ENCODE measurements around the gene EMP1.

DNA sequence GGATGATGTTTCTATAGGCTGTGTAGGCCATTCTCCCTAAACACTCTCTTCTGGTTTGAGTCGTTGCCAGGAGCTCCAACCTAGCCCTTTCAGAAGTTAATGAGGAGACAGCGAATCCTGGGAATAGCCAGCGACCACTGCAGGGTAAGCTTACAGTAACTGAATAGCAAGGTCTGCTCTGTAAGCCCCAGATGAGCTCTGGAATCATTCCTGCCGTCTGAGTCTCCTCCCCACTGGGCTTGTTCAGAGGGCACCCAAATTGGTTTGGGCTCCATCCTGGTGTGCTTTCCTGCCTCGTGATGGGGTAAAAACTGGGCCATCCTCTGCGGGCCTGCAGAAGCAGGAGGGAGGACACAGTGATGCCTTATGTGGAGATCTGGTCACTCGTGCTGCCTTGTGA lies 43.3 kb upstream of the EMP1 start:
- TF ChIP-seq CTCF (IDR thresholded peaks at IDR 0.05; ENCODE audit: low read length) (no peak), EZH2 (IDR thresholded peaks at IDR 0.05; ENCODE audit: borderline replicate concordance, low read length) (no peak)
